Activated T-cell treated with anti-CD3 and anti-CD28 coated beads for 1 hour (primary cell): Measurements from ENCODE around the gene RNASE1.
"Not testable (repeated sequence)": the region's sequence is repeated elsewhere in the genome, so short reads cannot be mapped to it uniquely, and the experiment has no call there.

Source experiments
- DNase-seq: peaks from one replicate; pipeline ENCODE4 v3.0.0-alpha.2; 2020; ENCODE audit warnings: low read depth

RNASE1 gene

DNA sequence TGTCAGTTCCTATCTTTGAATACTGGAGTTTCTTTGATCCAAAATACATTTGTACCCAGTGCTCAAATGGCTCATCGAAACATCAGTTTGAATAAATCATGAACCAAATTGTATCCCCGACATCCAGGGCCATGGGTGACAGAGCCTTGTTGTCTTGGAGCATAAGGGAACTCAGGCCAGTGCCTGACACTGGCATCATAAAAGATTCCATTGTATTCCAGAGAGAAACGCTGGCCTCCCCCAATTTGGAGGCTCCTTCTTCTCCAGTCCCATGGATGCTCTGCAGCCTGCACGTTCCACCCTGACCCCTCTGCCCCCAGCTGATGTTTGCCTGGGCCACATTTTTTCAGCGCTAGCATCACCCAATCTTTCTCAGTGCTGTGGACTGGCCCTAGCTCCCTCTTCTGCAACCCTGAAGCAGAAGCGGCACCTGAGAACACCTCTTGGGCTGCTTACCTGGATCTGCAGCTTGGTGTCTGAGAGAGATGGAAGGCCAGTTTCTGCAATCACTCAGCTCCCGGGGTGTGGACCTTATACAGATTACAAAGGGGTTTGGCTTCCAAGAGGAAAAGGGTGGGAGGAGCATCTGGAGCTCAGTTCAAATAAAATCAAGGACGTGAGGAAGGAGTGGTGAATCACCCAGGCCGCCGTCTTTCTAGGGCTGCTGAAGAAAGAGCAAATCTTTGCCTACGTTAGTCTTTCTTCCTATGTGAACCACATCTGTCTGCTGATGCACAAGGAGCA, at the start of gene RNASE1:
TSS of gene RNASE1 (minus strand) at position 504 of the 744 bp plus-strand sequence. CDS start 776 bp downstream, outside the sequence.
- DNase-seq, result no peak

DNA sequence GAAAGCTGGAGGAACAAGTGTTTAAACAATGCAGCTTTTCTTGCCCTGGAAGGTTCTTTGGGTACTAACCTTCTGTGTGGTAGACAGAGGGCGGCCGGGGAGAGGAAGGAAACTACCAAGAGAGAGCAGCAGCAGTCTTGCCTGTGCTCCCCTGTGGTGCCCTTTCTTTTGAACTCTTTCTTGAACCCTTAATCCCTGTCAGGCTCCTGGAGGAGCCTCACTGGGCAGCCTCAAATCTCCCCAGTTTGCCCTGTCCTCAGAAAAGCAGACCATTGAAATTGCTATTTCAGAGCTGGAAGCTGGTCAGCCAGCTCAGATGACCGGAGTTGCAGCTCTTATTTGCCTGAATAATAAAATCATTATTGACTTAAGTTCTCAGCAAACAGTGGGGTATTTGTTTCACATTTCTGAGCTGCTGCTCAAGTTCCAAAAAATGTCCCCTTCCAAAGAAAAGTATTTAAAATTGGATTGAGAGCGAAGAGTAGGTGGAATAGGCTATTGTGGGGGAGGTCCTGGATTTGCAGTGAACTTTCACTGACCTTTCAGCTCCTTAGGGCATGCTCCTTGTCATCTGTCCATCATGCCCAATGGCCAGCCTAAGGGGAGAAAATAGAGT, 46.4 kb upstream of the RNASE1 start:
- DNase-seq, result no peak

DNA sequence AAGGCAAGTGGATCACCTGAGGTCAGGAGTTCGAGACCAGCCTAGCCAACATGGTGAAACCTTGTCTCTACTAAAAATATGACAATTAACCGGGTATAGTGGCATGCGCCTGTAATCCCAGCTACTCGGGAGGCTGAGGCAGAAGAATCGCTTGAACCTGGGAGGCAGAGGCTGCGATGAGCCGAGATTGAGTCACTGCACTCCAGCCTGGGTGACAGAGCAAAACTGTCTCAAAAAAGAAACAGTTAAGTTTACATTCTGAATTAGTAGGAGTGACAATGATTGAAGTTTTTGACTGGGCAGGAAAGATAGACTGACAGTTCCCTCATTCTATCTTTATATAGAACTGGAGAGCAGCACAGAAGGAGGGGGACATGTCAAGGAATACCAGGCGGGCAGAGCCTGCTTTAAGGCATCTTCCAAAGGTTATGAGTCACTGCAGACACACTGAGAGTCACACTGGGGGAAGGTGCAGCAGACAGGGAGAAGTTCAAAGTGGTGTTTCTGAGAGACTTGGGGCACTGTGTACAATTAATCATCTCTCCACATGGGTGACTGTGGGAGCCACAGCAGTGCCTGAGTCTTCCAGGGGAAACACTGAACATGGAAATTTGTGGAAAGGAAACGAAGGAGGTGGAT, 45.8 kb upstream of the RNASE1 start:
- DNase-seq, result no peak

DNA sequence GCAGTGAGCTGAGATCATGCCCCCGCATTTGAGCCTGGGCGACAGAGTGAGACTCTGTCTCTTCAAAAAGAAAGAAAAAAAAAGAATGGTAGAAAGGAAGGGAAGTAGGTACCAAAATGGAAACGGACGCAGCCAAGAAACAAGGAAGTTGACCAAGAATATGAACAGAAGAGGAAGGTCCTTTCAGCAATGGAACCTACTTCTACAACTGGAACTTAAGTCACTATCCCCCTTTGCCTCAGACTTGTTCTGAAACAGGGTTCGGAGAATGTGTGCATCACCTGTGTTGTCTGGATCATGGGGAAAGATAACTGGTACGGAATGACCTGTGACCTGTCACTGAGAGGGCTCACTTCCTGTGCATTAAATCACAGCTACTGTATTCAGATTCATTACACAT, 43.9 kb upstream of the RNASE1 start:
- no peak for DNase-seq

DNA sequence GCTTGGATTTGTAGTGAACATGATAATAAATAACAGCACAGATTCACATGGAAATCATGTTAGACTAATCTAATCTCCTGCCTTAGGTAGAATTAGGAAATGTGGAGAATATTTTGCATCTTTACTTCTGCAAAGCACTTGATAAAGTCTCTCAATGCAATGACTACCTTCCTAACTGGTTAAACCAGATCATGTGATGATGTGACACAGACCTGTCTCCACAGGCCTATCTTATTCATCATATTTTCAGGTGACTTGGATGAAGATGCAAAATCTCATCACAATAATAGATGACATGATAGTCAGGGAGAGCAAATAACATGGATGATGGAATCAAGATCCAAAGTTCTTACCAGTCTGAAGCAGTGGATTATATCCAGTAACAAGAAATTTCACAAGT, 38.5 kb upstream of the RNASE1 start:
- DNase-seq, result no peak

DNA sequence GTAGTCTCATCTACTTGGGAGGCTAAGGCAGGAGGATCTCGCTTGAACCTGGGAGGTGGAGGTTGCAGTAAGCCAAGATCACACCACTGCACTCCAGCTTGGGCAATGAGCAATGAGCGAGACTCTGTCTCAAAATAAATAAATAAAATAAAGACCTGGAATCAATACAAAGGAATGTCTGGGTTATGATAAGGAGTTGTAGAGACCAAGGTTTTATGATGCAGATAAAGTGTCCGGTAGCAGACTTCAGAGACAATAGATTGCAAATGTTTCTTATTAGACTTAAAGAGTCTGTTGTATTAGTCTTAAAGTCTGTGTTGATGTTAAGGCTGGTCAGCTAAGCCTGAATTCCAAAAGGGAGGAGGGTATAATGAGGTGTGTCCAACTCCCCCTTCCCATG, 35.2 kb upstream of the RNASE1 start:
- DNase-seq, result no peak

DNA sequence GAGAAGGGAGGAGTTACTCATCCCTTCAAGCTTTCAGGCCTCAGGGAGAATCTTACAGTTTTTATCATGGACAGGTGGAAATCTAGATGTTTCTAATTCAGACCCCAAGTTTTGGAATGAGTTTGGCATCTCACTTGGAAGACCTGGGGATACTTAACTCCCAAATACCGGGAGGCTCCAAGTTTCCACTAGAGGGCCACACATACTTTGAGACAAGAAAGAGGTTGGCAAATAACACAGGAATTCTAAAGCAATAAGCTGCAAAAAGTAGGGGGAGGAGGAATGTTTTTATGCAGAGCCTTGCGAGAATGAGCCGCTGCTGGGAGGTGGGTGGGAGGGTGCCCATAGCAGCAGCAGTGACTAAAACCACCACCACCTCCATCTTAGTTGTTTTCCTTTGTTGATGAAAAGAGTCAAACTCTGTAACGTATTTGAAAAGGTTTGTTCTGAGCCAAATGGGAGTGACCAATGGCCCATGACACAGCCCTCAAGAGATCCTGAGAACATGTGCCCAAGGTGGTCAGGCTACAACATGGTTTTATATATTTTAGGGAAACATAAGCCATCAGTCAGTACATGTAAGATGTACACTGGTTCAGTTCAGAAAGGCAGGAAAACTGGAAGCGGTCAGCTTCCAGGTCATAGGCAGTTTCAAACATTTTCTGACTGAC, 34.2 kb upstream of the RNASE1 start:
- DNase-seq, result no peak

DNA sequence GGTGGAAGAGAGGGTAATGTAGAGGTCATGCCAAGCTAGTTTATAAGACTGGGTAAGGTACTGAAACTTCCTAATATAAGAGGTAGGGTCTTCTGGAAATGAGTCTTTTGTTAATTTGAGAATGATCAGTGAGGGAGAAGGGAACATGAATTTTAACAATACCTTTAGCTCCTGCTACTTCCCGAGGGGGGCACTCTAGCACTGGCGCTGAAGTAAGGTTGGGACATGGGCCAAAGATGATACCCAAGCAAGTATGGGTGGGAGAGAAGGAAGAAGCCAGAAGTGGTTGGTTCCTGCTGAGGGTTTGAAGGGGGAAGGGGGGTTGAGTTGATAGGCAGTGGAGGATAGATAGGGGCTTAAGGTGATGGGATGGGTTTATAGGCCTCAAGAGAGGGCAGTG, 32.3 kb upstream of the RNASE1 start:
- DNase-seq, result no peak

DNA sequence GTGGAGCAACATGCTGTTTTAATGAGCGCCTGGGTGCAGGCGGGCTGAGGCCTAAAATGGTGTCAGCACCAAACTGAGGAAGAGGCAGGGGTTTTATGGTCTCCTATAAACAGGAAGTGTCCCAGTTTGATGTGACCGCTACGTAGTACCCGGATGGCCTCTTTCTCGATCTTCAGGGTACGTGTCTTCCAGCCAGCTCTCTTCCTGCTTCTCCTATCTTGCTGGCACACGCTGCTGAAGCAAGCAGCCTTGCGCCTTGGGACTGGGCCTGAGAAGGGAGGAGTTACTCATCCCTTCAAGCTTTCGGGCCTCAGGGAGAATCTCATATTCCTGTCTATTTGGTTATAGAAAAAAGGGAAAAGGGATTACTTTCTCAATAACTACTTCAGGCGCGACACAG, 28.2 kb upstream of the RNASE1 start:
- DNase-seq, result no peak

DNA sequence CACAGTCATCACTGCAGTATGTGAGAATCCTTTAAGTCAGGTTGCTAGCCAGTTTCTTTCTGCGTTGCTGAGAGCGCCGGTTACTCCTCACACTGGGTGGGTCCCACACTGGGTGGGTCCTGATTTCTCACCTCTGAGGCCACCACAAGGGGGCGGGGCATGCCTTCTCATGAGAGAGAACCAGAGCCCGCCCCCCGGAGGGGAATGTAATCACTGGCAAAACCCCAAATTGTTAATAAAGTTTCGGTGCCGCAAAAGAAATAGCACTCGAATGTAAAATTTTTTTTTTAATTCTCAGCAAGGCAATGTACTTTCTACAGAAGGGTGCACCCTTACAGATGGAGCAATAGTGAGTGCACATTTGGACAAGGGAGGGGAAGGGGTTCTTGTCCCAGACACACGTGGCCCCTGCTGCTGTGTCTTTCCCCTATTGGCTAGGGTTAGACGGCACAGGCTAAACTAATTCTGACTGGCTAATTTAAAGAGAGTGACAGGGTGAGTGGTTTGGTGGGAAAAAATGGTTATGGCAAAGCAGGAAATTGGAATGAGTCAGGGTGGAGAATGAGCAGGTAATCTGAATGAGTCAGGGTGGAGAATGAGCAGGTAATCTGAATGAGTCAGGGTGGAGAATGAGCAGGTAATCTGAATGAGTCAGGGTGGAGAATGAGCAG, 25.5 kb upstream of the RNASE1 start:
- not testable (repeated sequence) for DNase-seq

DNA sequence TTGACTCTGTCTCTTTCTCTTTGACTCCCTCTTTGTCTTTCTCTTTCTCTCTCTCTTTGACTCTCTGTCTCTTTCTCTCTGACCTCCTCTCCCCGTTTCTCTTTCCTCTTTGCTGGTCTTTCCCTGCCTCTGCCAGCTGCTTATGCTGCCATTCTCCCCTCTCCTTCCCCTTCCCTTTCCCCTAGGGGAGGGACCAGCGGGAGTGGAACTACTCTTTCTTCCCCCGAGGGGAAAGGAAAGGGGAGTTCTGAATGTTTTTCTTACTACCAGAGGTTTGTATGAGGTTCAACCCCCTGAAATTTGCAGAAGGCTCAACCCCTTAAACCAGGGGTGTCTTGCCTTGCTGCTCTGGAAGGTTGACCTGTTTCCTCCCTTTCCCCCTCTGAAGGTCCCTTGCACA, 24.7 kb upstream of the RNASE1 start:
- DNase-seq, result no peak

DNA sequence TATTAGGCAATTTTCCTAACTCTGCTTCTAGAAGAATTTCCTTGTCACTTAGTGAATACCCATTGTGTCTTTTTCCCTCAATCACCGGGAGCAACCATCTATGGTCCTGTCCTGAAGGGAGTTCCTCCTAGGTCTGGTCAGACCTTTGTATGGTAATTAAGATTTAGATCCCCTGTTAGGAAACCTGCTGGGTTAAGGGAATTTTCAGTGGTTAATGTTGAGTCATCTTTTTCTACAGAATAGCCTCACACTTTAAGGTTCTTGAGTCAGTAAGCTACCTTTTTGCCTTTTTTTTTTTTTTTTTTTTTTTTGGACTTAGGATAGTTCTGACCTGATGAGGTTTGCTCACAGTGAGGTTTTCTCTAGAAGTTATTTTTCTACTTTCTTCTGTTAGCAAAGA, 24.0 kb upstream of the RNASE1 start:
- DNase-seq, result not testable (repeated sequence)

DNA sequence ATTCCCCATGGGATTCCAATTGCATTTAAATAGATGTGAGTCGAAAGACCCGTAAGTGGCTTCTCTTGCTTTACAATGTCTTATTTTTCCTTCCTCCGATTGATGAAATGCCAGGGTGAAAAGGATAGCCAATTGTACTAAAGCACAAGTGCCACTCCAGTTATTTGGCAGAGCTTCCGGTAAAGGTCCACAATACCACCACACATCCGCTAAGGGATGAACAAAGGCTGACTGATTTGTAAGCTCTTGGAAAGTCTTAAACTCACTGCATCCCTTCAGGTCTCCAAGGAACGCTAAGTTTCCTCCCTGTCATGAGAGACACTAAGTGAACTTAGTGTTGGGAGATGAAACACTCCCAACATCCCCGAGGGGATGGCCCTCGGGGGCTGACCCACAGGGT, 21.2 kb upstream of the RNASE1 start:
- DNase-seq, result no peak

DNA sequence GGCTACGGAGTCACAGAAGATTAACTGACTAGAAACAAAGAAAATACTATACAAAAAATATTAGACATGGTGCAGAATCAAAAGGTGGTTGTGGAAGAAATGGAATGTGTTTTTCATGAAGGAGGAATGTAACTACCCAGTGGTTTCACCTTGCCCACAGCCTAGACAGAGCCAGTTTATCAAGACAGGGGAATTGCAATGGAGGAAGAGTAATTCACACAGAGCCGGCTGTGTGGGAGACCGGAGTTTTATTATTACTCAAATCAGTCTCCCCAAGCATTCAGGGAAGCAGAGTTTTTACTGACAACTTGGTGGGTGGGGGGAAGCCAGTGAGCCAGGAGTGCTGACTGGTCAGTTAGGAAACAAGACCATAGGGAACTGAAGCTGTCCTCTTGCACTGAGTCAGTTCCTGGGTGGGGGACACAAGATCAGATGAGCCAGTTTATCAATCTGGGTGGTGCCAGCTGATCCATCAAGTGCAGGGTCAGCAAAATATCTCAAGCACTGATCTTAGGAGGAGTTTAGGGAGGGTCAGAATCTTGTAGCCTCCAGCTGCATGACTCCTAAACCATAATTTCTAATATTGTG, 19.0 kb upstream of the RNASE1 start:
- DNase-seq, result not testable (repeated sequence)

DNA sequence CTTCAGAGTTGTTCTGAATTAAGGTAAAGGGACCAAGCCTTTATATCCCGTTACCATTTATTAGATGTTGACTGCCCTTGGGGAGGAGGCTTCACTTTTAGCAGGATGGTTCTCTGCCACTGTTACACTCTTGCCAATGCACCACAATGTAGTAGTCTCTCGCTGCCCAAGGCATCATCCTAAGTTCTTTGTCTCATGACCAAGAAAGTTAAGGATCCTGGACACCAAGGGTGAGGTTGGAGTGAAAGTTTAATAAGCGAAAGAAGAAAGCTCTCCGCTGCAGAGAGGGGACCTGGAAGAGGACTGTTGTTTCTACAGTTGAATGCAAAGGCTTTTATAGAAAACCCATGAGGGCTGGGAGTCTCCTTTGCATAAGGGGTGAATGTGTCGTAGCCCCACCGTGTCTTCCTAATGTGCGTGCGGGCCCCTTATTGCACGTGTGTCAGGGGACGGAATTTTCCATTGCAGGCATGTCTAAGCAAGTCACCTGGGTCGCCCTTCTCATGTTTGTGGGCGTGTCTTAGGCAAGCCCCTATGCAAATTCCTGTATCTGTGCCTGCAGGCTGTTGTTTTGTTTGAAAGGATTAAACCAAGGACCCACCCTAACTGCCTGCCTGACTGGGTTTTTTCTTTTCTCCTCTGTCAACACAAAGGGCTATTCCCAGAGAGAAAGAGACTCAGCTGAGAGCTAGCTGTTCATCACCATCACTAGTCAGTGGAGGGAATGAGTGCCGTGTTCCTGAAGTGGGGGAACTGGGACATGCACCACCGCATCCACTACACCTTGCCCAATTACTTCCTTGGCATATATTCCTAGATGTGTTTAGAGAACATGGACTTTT, 17.6 kb upstream of the RNASE1 start:
- DNase-seq, result no peak

DNA sequence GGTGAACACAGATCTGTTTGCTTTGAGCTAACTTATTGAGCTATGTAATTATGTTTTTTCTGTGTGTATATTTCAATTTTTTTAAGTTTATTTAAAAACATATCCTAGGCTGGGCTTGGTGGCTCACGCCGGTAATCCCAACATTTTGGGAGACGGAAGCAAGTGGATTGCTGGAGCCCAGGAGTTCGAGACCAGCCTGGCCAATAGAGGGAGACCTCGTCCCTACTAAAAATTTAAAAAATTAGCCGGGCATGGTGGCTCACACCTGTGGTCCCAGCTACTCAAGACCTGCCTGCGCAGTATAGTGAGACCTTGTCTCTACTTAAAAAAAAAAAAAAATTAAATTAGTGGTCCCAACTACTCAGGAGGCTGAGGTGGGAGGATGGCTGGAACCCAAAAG, 16.2 kb upstream of the RNASE1 start:
- DNase-seq, result no peak

DNA sequence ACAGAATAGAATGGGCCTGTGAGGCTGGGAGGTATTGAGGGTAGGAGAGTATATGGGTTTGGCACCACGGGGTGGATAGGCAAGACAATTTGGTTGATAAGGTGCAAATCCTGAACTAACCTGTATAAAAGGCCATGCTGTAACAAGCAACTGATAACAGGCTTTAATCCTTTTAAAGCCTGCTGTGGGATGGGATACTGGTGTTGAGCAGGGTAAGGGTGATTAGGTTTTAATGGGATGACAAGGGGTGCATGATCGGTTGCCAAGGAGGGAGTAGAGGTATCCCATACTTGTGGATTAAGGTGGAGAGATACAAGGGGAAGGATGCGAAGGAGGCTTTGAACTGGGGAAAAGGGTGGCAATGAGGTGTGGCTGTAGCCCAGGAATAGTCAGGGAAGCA, 13.3 kb upstream of the RNASE1 start:
- DNase-seq, result not testable (repeated sequence)

DNA sequence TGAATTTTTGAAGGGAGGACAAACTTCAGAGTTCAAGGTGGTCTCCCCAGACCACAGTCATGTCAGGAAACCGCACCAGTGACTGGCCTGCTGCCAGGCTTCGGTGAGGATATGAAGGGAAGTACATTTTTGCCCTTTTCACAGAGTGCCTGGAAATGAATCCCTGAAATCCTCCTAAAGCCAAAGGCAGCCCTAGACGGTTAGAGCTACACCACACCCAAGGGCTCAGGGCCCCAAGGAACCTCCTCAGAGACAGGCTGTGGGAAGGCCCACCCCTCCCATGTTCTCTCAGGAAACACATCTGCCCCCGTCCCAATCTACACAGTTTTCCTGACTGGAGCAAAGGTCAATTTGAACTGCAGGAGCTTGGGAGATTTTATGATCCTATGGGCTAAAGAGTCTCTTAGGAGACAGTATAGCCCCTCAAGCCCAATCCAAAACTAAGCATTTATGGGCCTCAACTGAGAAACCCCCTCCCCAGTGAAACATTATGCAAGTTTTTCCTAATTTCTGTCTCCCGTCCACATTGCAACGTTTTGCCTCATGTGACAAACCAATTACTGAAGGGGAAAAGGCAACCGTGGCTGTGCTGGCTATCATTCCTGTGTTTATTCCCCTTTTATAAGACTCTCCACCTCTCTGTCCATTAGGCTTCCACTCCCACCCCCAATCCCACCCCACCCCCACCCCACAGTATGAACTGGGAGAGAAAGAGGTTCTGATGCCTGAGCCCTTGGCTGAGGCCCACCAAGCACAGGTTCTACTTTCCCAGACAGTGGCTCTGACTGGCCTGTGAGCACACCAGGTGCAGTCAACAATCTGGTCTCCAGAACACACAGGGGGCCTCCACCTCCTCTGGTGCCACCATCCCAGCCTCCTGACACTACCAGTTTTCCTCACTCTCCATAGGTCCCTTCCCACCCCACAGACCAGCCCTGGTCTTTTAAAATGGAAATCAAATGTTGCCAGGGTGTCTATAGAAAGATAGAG, 9.6 kb upstream of the RNASE1 start:
- DNase-seq, result no peak

DNA sequence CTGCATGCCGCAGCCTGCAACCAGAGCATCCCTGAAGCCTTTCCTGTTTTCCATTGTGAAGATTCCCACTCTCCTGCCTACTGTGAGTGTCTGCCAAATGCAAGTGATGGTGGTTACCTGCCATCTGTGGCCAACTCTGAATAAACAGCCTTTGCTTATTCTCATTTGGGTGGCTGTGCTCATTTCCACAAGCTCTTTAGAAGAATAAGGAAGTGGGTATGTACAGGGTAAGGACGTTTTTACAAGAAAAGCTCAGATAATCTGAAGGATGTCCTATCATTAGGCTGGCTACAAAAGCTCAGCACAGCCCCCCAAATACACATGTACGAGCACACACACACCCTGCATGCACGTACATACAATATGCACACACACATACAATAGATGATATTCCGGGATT, 7.3 kb upstream of the RNASE1 start:
- DNase-seq, result no peak

DNA sequence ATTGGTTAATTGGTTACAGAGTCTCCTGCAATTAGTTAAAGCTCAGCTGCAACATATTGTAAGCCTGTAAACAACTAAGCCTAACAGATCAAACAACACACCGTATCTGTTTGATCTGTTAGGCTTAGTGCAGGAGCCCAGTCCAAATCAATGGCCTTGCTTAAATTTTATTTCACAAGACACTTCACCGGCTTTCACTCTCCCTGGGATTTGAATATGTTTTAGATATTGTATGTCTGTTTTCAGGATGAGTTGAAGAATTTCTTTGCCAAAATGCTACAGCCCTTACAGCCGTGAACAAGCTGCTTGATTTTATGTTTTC, 5.5 kb upstream of the RNASE1 start:
- DNase-seq, result no peak
